GM19099 (cell line): ENCODE results near the gene IGFLR1.

ENCODE experiments used
- POLR2A ChIP-seq: IDR thresholded peaks from 3 replicates; pipeline ENCODE4 v1.6.1; 2011; ENCODE audit warnings: low read depth; ENCODE audit not compliant: insufficient read length; ENCODE audit errors: extremely low read depth

Gene IGFLR1

GRCh38 chr19:35740423-35741202 is 1.6 kb downstream of the IGFLR1 start:
- peak; percentile 68 for TF ChIP-seq POLR2A

GRCh38 chr19:35740108-35740422 is 2.2 kb downstream of the IGFLR1 start:
- TF ChIP-seq POLR2A = no peak

DNA sequence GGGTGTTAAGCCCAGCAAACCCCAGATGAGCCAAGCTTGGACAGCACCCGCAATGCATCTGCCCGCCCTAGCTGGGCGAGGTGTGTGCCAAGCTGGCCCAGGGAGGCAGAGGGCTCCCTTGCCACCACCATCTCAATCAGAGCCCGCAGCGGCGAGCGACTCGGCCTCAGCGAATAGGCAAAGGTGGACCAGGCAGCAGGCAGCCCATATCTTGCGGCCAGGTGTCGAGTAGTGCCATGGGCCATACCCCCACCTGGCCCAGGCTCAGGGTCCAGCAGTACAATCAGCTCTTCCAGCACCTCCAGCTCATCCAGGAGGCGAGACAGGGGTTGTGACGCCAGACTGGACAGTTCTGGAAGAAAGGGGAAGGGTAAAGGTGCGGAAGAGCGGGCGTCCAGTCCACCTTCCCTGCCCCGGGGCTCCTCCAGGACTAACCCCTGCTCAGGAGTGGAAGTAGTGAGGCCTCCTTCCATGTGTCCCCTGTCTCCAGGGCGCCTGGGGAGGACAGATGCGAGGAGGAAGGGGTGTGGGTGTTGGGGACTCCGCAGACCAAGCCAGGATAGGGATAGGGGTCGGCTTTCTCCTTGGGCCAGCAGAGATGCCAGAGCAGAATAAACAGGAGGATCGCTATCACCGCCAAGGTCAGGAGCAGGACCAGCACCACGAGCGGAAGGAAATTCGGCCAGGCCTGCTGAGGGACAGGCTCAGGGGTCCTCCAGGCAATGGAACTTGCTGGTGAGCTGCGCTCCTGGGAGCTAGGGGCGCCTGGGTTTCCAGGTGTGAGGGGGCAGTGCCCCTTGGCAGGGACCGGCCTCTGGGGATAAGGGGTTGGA is 2.8 kb downstream of the IGFLR1 start:
- TF ChIP-seq POLR2A = peak; percentile 20

DNA sequence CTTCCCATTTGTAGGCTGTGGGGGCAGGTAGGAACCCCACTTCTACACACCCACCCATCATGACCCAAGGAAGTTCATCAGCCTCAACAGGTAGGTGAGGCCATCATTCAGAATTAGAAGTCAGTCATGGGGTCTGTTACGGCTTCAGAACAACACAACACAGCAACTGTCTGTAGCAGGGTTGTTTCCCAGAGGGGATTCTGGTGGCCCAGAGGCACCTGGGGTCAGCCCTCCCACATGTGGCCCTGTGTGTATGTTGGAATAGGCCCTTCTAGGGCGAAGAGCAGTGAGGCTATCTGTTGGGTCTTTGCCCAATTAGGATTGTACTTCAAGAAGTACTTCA is 3.4 kb downstream of the IGFLR1 start:
- TF ChIP-seq POLR2A = no peak

GRCh38 chr19:35738021-35738886 is 4.0 kb downstream of the IGFLR1 start:
- no peak for TF ChIP-seq POLR2A

GRCh38 chr19:35736913-35737886 is 5.1 kb downstream of the IGFLR1 start:
- no peak for TF ChIP-seq POLR2A

DNA sequence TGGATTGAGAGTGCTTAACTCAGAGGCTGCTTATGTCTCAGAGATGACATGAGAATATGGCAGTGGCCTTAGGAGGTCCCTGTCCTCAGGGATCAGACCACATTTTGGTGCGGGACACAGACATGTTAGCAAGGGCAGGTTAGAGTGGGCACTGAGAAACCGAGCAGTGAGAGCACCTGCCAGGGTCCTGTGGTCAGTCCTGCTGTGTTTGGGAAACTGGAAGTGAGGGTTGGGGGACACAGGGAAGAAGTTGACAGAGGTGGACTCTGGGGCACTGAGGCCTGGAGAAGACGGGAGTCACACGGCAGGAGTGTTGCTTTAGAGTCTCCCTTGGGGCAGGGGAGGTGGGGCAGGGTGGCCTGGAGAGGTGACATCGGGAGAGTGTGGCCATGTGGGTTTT is 7.4 kb downstream of the IGFLR1 start:
- TF ChIP-seq POLR2A = no peak

GRCh38 chr19:35734273-35734672 is 8.0 kb downstream of the IGFLR1 start:
- no peak for TF ChIP-seq POLR2A

DNA sequence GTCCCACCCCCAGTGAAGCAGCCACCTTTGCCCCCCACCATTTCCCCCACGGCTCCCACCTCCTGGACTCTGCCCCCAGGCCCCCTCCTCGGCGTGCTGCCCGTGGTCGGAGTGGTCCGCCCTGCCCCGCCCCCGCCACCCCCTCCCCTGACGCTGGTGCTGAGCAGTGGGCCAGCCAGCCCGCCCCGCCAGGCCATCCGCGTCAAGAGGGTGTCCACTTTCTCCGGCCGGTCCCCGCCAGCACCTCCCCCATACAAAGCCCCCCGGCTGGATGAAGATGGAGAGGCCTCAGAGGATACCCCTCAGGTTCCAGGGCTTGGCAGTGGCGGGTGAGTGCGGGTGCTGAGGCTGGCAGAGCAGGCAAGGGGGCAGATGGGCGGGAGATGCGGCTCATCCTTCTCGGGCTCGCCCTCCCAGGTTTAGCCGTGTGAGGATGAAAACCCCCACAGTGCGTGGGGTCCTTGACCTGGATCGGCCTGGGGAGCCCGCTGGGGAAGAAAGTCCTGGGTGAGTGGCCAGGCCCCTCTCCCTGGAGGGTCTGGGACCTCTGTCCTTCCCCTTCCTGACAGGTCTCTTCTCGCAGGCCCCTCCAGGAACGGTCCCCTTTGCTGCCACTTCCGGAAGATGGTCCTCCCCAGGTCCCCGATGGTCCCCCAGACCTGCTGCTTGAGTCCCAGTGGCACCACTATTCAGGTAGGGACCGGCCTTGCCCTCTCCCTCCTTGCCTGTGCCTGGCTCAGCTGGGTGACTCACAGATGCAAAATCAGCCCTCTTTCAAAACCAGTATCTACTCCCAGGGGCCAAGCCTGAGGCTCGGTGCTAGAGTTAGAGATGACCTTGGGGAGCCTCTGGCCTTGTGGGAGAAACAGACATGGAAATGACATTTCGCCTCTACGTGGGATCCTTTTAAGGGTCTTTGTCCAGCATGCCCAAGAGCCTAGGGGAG is 8.8 kb downstream of the IGFLR1 start:
- TF ChIP-seq POLR2A = no peak

DNA sequence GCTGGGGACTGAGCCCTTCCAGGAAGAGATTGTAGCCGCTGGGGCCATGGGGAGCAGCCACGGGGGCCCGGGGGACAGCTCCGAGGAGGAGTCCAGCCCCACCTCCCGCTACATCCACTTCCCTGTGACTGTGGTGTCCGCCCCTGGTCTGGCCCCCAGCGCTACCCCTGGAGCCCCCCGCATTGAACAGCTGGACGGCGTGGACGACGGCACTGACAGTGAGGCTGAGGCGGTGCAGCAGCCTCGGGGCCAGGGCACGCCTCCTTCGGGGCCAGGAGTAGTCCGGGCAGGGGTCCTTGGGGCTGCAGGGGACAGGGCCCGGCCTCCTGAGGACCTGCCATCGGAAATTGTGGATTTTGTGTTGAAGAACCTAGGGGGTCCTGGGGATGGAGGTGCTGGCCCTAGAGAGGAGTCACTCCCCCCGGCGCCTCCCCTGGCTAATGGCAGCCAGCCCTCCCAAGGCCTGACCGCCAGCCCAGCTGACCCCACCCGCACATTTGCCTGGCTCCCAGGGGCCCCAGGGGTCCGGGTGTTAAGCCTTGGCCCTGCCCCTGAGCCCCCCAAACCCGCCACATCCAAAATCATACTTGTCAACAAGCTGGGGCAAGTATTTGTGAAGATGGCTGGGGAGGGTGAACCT is 9.6 kb downstream of the IGFLR1 start:
- TF ChIP-seq POLR2A = no peak

- TF ChIP-seq POLR2A = no peak
Observed at GRCh38 chr19:35731779-35732405, 10.4 kb downstream of the IGFLR1 start.

DNA sequence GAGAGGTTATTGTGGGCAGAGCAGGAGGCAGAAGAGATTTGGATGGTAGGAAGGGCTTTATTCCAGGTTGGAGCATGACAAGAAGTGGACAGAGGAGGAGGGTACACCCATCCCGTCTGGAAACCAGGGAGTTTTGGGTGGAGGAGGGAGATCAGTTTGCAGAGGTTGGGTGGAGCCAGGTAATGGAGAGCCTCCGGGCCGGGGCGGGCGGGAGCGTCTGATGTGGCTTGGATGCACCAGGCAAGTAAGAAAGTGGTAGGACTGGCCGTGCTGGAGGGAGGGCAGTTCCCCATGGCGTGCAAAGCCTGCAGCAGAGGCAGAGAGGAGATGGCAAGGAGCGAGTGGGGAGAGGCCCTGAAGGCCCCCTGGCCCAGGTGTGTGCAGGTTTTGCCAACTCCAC is 10.9 kb downstream of the IGFLR1 start:
- no peak for TF ChIP-seq POLR2A
